GM18517 (cell line): ENCODE measurements around the gene TMEM198.
A peak's percentile ranks its signal among the peaks of the same experiment; 100 is the strongest.

Experiments
- ATAC-seq: cut with Tn5 transposase; IDR thresholded peaks from one replicate; pipeline ENCODE4 v1.9.1; 2021; ENCODE audit warnings: mild to moderate bottlenecking, moderate library complexity; ENCODE audit not compliant: unreplicated experiment

TMEM198 gene

DNA sequence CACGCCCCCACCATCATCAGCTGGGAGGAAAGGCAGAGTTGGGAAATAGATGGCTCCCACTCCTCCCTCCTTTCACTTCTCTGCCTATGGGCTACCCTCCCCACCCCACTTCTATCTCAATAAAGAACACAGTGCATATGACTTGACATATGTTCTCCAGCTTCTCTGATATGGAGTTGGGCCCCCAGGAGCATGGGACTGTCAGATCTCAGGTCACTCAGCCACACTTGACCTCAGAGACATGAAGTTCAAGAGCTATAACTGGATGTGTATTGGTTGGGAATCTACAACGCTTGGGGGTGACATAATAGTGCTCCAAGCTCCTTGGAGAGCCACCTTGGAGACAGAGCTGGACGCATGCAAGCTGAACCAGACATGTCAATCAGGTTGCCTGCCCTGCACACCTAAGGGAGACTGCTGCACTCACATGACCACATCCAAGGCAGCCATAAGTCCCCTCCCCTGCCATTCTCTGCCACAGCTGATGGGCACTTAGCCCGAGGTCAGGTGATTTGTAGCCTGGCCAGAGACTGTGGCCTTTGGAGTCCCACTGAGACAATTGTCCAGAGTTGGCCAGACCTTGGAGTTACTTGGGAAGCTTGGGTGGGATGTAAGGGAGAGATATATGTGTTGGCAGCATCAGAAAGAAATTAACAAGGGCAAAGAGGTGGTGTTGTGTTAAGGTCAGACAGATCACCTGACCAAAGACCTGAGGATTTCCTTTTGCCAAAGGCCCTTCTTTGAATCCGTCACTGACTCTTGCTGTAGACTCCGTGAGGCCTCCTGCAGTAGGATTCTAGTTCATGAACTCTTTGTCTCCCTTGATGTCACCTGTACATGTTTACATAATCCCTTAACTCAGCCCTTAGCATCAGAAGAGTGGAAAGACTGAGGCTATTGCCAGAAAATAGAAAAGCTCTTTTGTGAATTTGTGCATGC lies 32.0 kb downstream of the TMEM198 start:
- no peak for ATAC-seq

DNA sequence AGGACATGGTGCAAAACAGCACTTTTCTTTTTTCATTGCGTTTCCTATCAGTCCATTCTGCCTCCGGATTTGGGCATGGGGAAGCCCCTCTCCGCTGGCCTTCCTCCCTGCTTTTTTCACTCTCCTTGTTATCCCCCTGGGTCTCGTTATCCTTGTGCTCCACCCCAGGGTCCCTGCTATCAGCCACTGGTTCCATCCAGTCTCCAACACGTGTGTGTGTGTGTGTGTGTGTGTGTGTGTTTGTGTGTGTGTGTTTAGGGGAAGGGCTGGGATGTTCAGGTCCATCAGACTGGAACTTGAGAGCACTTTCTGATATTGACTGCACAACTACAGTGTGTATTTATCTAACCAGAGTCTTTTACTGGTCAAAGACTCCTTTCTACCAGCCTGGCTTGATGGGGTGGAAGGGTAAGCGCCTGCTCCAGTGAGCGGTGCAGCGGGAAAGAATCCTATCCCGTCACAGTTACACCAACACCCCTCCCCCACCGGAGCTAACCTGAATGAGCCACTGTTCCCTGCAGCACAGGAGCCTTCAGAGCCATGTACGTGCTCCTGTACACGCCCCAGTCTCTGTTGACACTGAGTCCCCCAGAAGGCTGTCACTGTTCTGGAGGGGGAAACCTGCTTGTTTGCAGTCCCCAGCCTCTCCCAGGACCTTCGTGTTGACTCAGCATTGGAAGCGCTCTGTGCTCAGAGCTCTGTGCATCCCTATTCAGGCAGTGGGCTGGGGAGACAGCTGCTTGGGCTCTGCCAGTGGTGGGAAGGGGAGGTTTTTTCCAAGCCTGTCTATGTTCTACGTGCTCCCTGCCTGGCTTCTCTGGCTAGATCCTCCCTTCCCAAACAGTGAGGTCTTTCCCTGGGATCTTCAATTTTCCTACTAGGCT lies 32.9 kb downstream of the TMEM198 start:
- no peak for ATAC-seq

- ATAC-seq, result no peak
These were observed 35.2 kb downstream of the TMEM198 start for GRCh38 chr2:219578811-219579613.

- no peak for ATAC-seq
These were observed 37.5 kb downstream of the TMEM198 start for GRCh38 chr2:219581346-219581745.

DNA sequence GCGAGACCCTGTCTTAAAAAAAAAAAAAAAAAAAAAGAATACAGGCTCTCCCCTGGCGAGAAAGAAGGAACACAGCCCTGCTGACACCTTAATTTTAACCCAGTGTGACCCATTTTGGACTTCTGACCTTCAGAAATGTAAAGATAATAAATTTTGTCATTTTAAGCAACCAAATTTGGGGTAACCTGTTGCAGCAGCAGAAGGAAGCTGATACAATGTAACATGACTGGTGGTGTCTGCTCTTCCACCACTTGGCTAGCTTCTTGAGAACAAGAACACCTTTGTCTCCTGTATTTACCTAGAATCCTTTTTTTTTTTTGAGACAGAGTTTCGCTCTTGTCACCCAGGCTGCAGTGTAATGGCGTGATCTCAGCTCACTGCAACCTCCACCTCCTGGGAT lies 47.3 kb downstream of the TMEM198 start:
- ATAC-seq, result no peak

GRCh38 chr2:219592736-219593135 lies 48.9 kb downstream of the TMEM198 start:
- ATAC-seq, result no peak

GRCh38 chr2:219593154-219593553 lies 49.3 kb downstream of the TMEM198 start:
- ATAC-seq, result no peak

DNA sequence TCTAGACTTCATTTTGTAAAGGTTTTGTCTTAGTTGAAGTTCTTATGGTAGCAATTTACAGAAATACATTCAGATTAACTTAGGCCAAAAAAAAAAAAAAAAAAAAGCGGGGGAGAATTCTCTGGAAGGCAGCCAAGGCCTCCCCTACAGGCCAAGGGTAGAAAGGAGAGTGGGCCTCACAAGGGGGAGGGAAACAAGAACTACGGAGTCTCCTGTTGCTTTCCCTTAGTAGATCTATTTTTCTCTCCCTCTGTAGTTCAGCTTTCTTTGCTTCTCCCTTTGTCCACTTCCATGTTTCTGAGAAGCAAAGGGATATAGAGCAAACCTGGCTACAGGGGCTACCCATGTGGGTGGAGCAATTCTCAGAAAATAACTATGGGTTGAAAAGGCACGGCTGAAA lies 51.4 kb downstream of the TMEM198 start:
- ATAC-seq, result no peak

GRCh38 chr2:219596954-219597551 lies 53.2 kb downstream of the TMEM198 start:
- ATAC-seq, result peak; percentile 15

DNA sequence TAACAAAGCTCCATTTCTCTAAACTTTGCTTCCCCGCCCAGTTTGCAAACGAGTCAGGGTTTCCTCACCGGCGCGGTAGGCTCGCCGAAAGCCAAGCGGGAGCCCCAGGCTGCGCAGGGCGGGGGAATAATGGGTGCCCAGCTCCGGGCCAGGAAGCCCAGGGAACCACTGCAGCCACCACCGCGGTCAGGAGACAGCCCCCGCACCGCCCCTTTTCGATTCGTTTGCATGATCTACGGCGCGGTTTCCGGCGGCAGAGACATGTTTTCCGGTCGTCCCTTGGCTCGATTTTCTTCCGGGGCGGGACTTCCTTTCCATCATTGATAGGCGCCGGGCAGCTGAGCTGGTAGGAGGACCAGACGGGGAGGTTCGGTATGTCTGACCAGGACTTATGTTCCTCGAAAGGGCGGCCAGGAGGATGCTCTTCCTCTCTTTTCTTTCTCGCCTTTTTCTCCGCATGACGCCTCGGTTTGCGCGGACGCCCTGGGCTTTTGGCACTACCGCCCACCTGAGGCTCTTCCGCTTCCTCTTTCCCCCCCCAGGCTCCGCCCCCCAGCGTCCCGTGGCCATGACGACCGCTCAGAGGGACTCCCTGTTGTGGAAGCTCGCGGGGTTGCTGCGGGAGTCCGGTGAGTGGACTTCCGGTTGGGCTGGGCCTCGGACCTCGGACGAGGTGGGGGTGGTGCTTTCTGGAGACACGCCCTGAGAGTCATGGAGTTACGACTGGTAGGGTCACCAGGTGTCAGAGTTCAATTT lies 53.9 kb downstream of the TMEM198 start, which contains the start of gene STK11IP:
Gene STK11IP, plus strand, starts transcription at position 306 of the 756 bp plus-strand sequence. Its CDS starts 263 bp downstream, at position 569.
- peak; percentile 82 for ATAC-seq

GRCh38 chr2:219598308-219599078 lies 54.7 kb downstream of the TMEM198 start:
- ATAC-seq, result no peak
